ENCODE data around the gene NCAN. TPM values are rescaled to one million over a fixed set of nuclear protein-coding genes. Genes with fewer than 3 reads are reported as not detected.

Gene NCAN
- total RNA-seq, 1 donor from 2014 or later, result 0.02 TPM

DNA sequence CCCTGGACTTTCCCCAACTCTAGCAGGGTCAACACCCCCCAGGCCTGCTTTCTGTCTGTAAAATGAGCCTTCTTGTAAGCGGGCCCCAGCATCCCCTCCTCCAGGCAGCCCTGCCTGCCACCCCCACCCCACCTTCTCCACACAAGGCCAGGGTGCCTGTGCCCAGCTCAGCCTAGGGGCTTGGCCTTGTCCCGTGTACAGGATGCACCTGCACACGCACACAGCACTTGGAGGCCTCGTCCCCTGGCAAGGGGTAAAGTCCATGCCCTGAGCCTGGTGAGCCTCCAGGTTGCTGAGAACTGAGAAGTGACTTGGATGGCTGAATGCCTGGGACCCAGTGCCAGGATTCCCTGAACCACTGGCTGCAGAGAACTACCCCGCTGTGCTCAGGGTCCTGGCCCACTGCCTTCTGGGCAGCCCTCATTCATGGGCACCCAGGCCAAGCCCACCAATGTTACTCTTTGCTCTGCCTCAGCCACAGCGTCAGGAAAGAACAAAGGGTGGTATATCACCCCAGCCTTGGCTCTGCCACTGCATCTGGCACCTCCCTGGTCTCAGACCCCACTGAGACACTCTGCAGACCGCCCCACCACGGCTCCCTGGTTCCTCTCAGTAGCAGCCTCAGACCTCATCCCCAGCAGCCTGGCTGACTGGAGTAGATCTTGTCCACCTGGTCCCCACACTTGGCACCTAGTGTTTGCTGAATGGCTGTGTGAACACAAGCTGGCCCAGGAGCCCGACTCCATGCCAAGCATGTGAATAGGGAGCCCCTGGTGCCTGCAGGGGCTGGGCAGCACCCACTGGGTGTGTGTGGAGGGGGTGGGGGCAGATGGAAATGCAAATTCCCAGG, 63.2 kb downstream of the NCAN start:
- Mint-ChIP-seq H3K27ac (no peak overlapping the region), H3K36me3 (peaks cover 5% of the 10 kb centered on the region), H3K4me3 (no peak overlapping the region), H3K27me3 (ENCODE audit: low read depth) (peaks cover 21% of the 10 kb centered on the region), H3K9me3 (no peaks in the 10 kb centered on the region), H3K4me1 (no peaks in the 10 kb centered on the region)
- no peak for DNase-seq (ENCODE audit: low spot score in 2 of 2, unreplicated experiment in 2 of 2)
- TF ChIP-seq, protein P1, sequence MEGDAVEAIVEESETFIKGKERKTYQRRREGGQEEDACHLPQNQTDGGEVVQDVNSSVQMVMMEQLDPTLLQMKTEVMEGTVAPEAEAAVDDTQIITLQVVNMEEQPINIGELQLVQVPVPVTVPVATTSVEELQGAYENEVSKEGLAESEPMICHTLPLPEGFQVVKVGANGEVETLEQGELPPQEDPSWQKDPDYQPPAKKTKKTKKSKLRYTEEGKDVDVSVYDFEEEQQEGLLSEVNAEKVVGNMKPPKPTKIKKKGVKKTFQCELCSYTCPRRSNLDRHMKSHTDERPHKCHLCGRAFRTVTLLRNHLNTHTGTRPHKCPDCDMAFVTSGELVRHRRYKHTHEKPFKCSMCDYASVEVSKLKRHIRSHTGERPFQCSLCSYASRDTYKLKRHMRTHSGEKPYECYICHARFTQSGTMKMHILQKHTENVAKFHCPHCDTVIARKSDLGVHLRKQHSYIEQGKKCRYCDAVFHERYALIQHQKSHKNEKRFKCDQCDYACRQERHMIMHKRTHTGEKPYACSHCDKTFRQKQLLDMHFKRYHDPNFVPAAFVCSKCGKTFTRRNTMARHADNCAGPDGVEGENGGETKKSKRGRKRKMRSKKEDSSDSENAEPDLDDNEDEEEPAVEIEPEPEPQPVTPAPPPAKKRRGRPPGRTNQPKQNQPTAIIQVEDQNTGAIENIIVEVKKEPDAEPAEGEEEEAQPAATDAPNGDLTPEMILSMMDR (IDR thresholded peaks at IDR 0.05; ENCODE audit: unreplicated experiment), result no peak

DNA sequence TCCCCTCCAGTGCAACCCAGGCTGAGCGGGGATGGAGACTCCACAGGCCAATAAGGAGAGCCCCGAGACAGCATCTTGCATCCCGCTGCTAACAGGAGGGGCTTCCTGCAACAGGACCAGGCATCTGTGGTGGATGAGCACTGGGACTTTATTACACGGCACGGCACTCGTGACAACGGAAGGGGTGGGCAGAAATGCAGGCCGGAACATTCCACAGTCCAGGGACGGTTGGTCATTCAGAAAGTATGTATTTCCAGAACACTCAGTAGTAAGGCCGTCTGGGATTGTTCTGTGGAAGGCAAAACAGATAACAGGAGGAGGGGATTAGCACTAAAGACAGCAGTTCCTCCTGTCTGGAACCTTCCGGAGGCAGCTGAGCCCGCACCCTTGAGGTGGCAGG, 64.6 kb downstream of the NCAN start:
- Mint-ChIP-seq H3K27ac (peak overlapping the region; percentile 30), H3K9me3 (no peaks in the 10 kb centered on the region), H3K27me3 (ENCODE audit: low read depth) (peaks cover 15% of the 10 kb centered on the region), H3K36me3 (peaks cover 12% of the 10 kb centered on the region), H3K4me1 (no peaks in the 10 kb centered on the region), H3K4me3 (no peak overlapping the region)
- TF ChIP-seq, protein P1 (IDR thresholded peaks at IDR 0.05; ENCODE audit: unreplicated experiment), result no peak
- no peak for DNase-seq (ENCODE audit: low spot score in 2 of 2, unreplicated experiment in 2 of 2)

DNA sequence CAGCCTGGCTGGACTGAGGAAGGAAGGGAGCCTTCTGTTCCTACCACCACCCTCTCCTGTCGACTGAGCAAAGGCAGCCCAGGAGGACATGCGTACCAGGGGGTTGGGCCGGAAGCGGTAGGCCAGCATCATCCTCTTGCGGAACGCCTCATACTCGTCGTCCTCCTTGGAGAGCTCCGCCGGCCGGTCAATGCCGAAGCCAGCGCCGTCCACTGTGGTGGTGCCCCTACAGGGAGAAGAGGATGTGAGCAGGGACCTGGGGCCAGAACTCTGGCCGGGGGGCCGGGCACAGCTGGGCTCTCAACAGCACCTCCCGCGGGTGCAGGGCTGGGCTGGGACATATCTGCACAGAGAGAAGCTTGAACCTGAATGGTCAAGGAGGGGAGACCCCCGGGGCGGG, 65.1 kb downstream of the NCAN start:
- Mint-ChIP-seq H3K4me1 (no peaks in the 10 kb centered on the region), H3K27me3 (ENCODE audit: low read depth) (peaks cover 13% of the 10 kb centered on the region), H3K4me3 (no peak overlapping the region), H3K9me3 (no peaks in the 10 kb centered on the region), H3K27ac (no peak overlapping the region), H3K36me3 (peaks cover 12% of the 10 kb centered on the region)
- TF ChIP-seq, protein P1 (IDR thresholded peaks at IDR 0.05; ENCODE audit: unreplicated experiment), result no peak
- no peak for DNase-seq (ENCODE audit: low spot score in 2 of 2, unreplicated experiment in 2 of 2)

DNA sequence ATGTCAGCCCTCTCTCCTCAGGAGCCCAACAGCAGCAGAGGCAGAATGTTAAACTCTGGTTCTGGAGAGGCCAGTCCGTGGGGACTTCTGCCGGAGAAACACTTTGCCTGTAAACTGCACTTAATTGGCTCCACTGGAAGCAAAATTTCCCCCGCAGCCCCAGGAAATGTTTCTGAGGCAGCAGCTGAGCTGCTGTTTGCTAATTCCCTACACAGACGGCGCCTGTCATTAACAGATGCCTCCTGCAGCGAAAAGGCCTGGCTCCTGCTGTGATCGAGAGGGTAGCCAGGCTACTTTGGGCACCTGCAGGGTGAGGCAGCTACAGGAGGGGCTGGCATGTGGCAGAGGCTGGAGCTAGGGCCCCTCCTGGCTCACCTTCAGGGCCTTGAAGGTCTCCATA, 66.6 kb downstream of the NCAN start:
- H3K4me3 Mint-ChIP-seq, result no peak overlapping the region
- TF ChIP-seq, protein P1 (IDR thresholded peaks at IDR 0.05; ENCODE audit: unreplicated experiment), result no peak
- no peaks in the 10 kb centered on the region for H3K4me1 Mint-ChIP-seq
- DNase-seq (ENCODE audit: low spot score in 2 of 2, unreplicated experiment in 2 of 2), result no peak
- no peak overlapping the region for H3K27ac Mint-ChIP-seq
- peaks cover 14% of the 10 kb centered on the region for H3K36me3 Mint-ChIP-seq
- peaks cover 6% of the 10 kb centered on the region for H3K27me3 Mint-ChIP-seq (ENCODE audit: low read depth)
- no peaks in the 10 kb centered on the region for H3K9me3 Mint-ChIP-seq

DNA sequence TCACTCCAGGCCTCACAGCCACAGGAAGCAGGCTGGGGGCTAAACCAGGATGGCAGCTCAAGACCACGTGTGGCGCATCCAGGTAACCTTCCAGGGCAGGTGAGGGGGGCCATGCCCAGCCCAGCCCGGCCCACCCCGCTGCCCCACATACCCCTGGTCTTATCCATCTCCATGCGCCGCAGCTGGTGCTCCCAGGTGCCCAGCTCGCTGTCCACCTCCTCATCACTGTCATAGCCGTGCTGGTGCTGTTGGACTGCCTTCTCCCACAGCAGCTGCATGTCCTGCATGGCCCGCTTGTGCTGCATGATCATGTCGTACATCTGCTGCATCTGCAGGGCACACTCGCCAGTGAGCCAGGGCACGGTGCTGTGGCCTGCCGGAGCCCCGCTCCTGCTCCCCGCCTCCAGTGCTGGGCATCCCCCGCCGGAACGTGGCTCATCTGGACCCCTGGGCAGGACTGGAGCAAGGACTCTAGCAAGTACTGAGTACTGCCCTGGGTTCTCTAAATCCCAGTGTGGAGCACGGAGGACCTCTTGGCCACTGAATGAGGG, 67.4 kb downstream of the NCAN start:
- H3K4me3 Mint-ChIP-seq, result no peak overlapping the region
- H3K27me3 Mint-ChIP-seq (ENCODE audit: low read depth), result peaks cover under 1% of the 10 kb centered on the region
- peaks cover 1% of the 10 kb centered on the region for H3K9me3 Mint-ChIP-seq
- H3K36me3 Mint-ChIP-seq, result peaks cover 18% of the 10 kb centered on the region
- no peaks in the 10 kb centered on the region for H3K4me1 Mint-ChIP-seq
- TF ChIP-seq, protein P1 (IDR thresholded peaks at IDR 0.05; ENCODE audit: unreplicated experiment), result no peak
- DNase-seq (ENCODE audit: low spot score in 2 of 2, unreplicated experiment in 2 of 2), result no peak
- H3K27ac Mint-ChIP-seq, result no peak overlapping the region

Data from mesothelial cell of epicardium (in vitro differentiated cells).